Uterus (tissue), 2 donors: ENCODE data around the gene GAL3ST1.

Experiments
- POLR2A ChIP-seq, 2 donors: fragments of 450-650 bp; IDR thresholded peaks; one replicate each; pipeline ENCODE4 v1.6.1; 2016; ENCODE audit warnings: antibody characterized with exemption in 2 of 2, mild to moderate bottlenecking in 1 of 2, moderate library complexity in 1 of 2
- TF ChIP-seq, protein P1 (sequence below), 4 experiments: fragments of 200-600 bp in 2 of 4; fragments of 450-650 bp in 2 of 4; sonication (generic) in 2 of 4; IDR thresholded peaks; one replicate each; pipeline ENCODE4 v1.5.1; 2016 to 2019; ENCODE audit warnings: antibody characterized with exemption in 4 of 4, mild to moderate bottlenecking in 2 of 4, moderate library complexity in 1 of 4

DNA sequence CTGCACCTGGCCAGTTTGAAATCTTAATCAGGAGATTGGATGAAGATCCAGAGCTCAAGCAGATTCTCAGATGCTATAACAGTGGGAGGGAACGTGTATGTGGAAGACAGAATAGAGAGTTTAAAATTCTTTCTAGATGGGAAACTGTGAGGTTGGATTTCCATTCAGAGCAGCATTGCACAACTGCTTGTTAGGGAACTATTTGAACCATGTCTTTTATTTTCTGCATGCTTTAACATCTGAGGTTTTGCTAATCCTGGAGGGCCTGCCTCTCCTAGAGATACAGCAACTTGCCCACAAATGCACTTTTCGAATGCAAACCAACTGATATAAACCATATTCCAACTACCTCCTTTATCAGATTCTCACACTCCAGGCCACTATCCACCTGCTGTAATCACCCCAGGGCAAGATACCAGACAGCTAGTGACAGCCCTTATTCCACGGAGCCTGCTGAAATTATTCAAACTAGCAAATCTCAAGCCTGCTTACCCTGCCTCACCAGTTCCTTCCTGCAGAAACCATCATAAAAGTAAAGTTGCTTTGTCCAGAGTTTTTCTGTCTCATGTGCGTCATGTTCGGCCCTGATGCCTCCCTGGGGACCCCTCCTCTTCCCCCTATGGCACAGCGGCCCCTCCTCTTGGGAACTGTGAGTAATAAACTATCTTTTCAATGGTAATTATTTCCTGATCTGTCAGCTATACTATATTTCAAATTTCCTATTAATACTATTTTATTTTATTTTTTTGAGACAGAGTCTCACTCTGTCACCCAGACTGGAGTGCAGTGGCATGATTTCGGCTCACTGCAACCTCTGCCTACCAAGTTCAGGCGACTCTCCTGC lies 50.6 kb downstream of the GAL3ST1 start:
- TF ChIP-seq, protein P1, sequence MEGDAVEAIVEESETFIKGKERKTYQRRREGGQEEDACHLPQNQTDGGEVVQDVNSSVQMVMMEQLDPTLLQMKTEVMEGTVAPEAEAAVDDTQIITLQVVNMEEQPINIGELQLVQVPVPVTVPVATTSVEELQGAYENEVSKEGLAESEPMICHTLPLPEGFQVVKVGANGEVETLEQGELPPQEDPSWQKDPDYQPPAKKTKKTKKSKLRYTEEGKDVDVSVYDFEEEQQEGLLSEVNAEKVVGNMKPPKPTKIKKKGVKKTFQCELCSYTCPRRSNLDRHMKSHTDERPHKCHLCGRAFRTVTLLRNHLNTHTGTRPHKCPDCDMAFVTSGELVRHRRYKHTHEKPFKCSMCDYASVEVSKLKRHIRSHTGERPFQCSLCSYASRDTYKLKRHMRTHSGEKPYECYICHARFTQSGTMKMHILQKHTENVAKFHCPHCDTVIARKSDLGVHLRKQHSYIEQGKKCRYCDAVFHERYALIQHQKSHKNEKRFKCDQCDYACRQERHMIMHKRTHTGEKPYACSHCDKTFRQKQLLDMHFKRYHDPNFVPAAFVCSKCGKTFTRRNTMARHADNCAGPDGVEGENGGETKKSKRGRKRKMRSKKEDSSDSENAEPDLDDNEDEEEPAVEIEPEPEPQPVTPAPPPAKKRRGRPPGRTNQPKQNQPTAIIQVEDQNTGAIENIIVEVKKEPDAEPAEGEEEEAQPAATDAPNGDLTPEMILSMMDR (IDR thresholded peaks at IDR 0.05): no peak
- no peak for TF ChIP-seq POLR2A (IDR thresholded peaks at IDR 0.05)
